HEK293T (cell line): Measurements from ENCODE around the gene NUP107.

Source experiments
- BHLHE40 ChIP-seq: fragments of 450-650 bp; IDR thresholded peaks from 2 replicates; pipeline ENCODE4 v1.6.1; 2016; ENCODE audit warnings: mild to moderate bottlenecking, moderate library complexity, borderline replicate concordance
- ELF4 ChIP-seq: fragments of 450-650 bp; IDR thresholded peaks from 2 replicates; pipeline ENCODE4 v1.6.1; 2017; ENCODE audit warnings: antibody characterized with exemption
- HDGF ChIP-seq: fragments of 450-650 bp; IDR thresholded peaks from 2 replicates; pipeline ENCODE4 v1.6.1; 2017; ENCODE audit warnings: antibody characterized with exemption, borderline replicate concordance
- NFRKB ChIP-seq: fragments of 450-650 bp; IDR thresholded peaks from 2 replicates; pipeline ENCODE4 v1.6.1; 2016; ENCODE audit warnings: mild to moderate bottlenecking, moderate library complexity
- PKNOX1 ChIP-seq: fragments of 450-650 bp; IDR thresholded peaks from 2 replicates; pipeline ENCODE4 v1.6.1; 2016
- SP1 ChIP-seq: fragments of 450-650 bp; IDR thresholded peaks from 2 replicates; pipeline ENCODE4 v1.6.1; 2017
- SUZ12 ChIP-seq: fragments of 450-650 bp; IDR thresholded peaks from 2 replicates; pipeline ENCODE4 v1.6.1; 2016; ENCODE audit warnings: mild to moderate bottlenecking

- TF ChIP-seq HDGF (no peak), ELF4 (no peak), SP1 (no peak), PKNOX1 (no peak), BHLHE40 (no peak), SUZ12 (no peak), NFRKB (no peak)
Observed at GRCh38 chr12:68671179-68671578, 15.6 kb upstream of the NUP107 start.
